B cell (primary cell): ENCODE measurements around the gene MIAT. TPM values are rescaled to one million over a fixed set of nuclear protein-coding genes. Genes with fewer than 3 reads are reported as not detected.

Experiments
- ATAC-seq: fragments of 200-7000 bp; cut with Tn5 transposase; one replicate; pipeline ENCODE4 v1.10.0; 2021; ENCODE audit warnings: low read depth, mild to moderate bottlenecking, moderate number of reproducible peaks, moderate library complexity
- CTCF ChIA-PET: fragments of 350-600 bp; sonication (Branson Sonifier 250); formaldehyde crosslinking; loops from one replicate; lab custom pipeline; 2021; ENCODE audit warnings: antibody characterized with exemption, inconsistent platforms; lab: Charles Lee
- POLR2A ChIA-PET: fragments of 350-600 bp; sonication (Branson Sonifier 250); formaldehyde crosslinking; loops from one replicate; lab custom pipeline; 2021; ENCODE audit warnings: antibody characterized with exemption; lab: Charles Lee
- DNase-seq: peaks from one replicate; pipeline ENCODE4 v3.0.0; 2013
- H2AFZ ChIP-seq: 2 replicates; pipeline ENCODE4 v1.6.1; 2012; ENCODE audit warnings: mild to moderate bottlenecking, low read depth, low read length; ENCODE audit not compliant: insufficient read depth, poor library complexity, severe bottlenecking
- H3K27ac ChIP-seq, 2 donors: 1 replicate in 1 of 2; 2 replicates in 1 of 2; pipeline ENCODE4 v1.5.1; 2012 to 2013; ENCODE audit warnings: low read length in 2 of 2, mild to moderate bottlenecking in 2 of 2, moderate library complexity in 1 of 2
- H3K27me3 ChIP-seq, 4 experiments: fragments of 200-600 bp in 1 of 4; sonication (generic) in 1 of 4; replicated peaks in 1 of 4; 1 replicate in 2 of 4; 2 replicates in 2 of 4; pipeline versions ENCODE4 v1.6.1 to v1.7.0; 2013 to 2016; ENCODE audit warnings: low read length in 3 of 4, mild to moderate bottlenecking in 2 of 4, mixed read lengths in 1 of 4, moderate library complexity in 1 of 4; ENCODE audit not compliant: insufficient read depth in 4 of 4, control insufficient read depth in 3 of 4; ENCODE audit errors: control extremely low read depth in 1 of 4
- H3K36me3 ChIP-seq, 2 experiments: replicated peaks in 1 of 2; 1 replicate in 1 of 2; 2 replicates in 1 of 2; pipeline versions ENCODE4 v1.6.1 to v1.7.1; 2013; ENCODE audit warnings: low read length in 1 of 2; ENCODE audit not compliant: insufficient read depth in 2 of 2, control insufficient read depth in 1 of 2; ENCODE audit errors: control extremely low read depth in 1 of 2, extremely low read depth in 1 of 2
- H3K4me1 ChIP-seq, 2 donors: fragments of 200-600 bp in 1 of 2; sonication (generic) in 1 of 2; 1 replicate in 1 of 2; 2 replicates in 1 of 2; pipeline versions ENCODE4 v1.5.1 to v1.6.1; 2013 to 2017; ENCODE audit warnings: low read length in 2 of 2; ENCODE audit not compliant: control insufficient read depth in 2 of 2, insufficient read depth in 2 of 2
- H3K4me2 ChIP-seq: replicated peaks from 2 replicates; pipeline ENCODE3; 2012; ENCODE audit warnings: mild to moderate bottlenecking, low read depth, low read length; ENCODE audit not compliant: poor library complexity, severe bottlenecking
- H3K4me3 ChIP-seq, 5 experiments: fragments of 200-600 bp in 1 of 5; sonication (generic) in 1 of 5; 1 replicate in 3 of 5; 2 replicates in 2 of 5; pipeline versions ENCODE4 v1.5.1 to v1.7.0; 2011 to 2016; ENCODE audit warnings: low read length in 4 of 5, mild to moderate bottlenecking in 4 of 5, low read depth in 2 of 5, control low read depth in 1 of 5, moderate library complexity in 1 of 5; ENCODE audit not compliant: insufficient read depth in 1 of 5; ENCODE audit errors: control extremely low read depth in 1 of 5, extremely low read depth in 1 of 5
- H3K79me2 ChIP-seq: fragments of 200-600 bp; sonication (generic); one replicate; pipeline ENCODE4 v1.6.0; 2016; ENCODE audit warnings: low read length; ENCODE audit not compliant: control insufficient read depth, insufficient read depth
- H3K9ac ChIP-seq: fragments of 200-600 bp; sonication (generic); 2 replicates; pipeline ENCODE4 v1.6.1; 2017; ENCODE audit warnings: mild to moderate bottlenecking, low read length, moderate library complexity
- H3K9me3 ChIP-seq, 3 donors: one replicate each; pipeline versions ENCODE4 v1.6.1 to v1.7.1; 2013; ENCODE audit warnings: low read length in 2 of 3; ENCODE audit not compliant: control insufficient read depth in 2 of 3, insufficient read depth in 1 of 3; ENCODE audit errors: control extremely low read depth in 1 of 3
- H4K20me1 ChIP-seq: 2 replicates; pipeline ENCODE4 v1.6.0; 2012; ENCODE audit warnings: mild to moderate bottlenecking, low read length; ENCODE audit not compliant: insufficient read depth, control insufficient read depth, poor library complexity, severe bottlenecking
- H3K27ac Mint-ChIP-seq: one replicate; pipeline ENCODE4 v1.8.0; 2021; ENCODE audit warnings: mixed read lengths
- H3K27me3 Mint-ChIP-seq: one replicate; pipeline ENCODE4 v1.8.0; 2021; ENCODE audit warnings: mixed read lengths
- H3K4me1 Mint-ChIP-seq: one replicate; pipeline ENCODE4 v1.8.0; 2021; ENCODE audit warnings: mixed read lengths
- H3K4me3 Mint-ChIP-seq: one replicate; pipeline ENCODE4 v1.8.0; 2021; ENCODE audit warnings: mixed read lengths
- H3K9me3 Mint-ChIP-seq: one replicate; pipeline ENCODE4 v1.8.0; 2022; ENCODE audit warnings: mixed read lengths; ENCODE audit not compliant: insufficient read depth
- EZH2 ChIP-seq: IDR thresholded peaks from 2 replicates; pipeline ENCODE4 v1.6.1; 2012; ENCODE audit warnings: borderline replicate concordance, low read depth, mild to moderate bottlenecking, moderate library complexity, low read length; ENCODE audit not compliant: insufficient read depth, poor library complexity, severe bottlenecking
- WGBS: methylation state at CpG from one replicate; pipeline ENCODE4 v1.1.5; 2013; ENCODE audit warnings: missing lambda C conversion rate; ENCODE audit not compliant: insufficient coverage; 5-methylcytosine and 5-hydroxymethylcytosine counted together
- intact Hi-C: fragments of 100-400 bp; cut with micrococcal nuclease; formaldehyde crosslinking; loops from one replicate; pipeline ENCODE4 v1.10.0; 2022
- polyA plus RNA-seq: library from polyadenylated mRNA; depleted of rRNA; stranded (reverse); fragments of >200 nt; gene quantifications from 2 replicates; pipeline ENCODE4 v1.2.3, GENCODE V29; 2012
- total RNA-seq, 2 donors: library from RNA; stranded (reverse); fragments of 120-200 nt in 1 of 2; gene quantifications; 1 replicate in 1 of 2; 2 replicates in 1 of 2; pipeline versions ENCODE4 v1.2.3 to v1.2.4, GENCODE V29; 2013 to 2022
- TF ChIP-seq, protein P1 (sequence below): fragments of 200-600 bp; IDR thresholded peaks from one replicate; pipeline ENCODE4 v1.8.0; 2022; ENCODE audit warnings: antibody characterized with exemption, mild to moderate bottlenecking

The MIAT gene
- total and polyA plus RNA-seq, 2 donors (not counting 1 experiment from before 2014, with no cell fraction given) = 14.8 to 18.4 TPM

DNA sequence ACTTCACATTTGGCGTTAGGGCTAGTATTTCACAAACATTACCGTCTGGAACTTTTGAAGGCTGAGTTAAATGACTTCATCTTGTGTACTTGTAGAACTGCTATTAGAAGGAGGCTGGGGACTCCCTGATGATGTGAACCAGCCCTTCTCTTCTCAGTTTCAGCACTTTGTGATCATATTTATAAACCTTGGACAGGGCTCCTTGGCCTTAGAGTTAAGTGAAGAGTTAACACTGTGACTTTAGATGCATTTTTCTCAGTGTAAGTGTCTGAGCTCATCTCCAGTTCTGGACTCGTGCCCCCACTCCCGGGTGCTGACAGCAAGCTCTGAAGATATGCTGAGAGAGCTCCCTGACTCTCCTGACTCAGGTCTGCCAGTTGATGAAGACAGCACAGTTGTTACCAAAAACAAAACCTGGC lies 8.4 kb downstream of the MIAT start:
- H3K27ac Mint-ChIP-seq = peak overlapping the region; percentile 27
- Histone ChIP-seq H3K4me3 (no peak overlapping the region), H3K9me3 (no peaks in the 10 kb centered on the region), H4K20me1 (no peaks in the 10 kb centered on the region), H2AFZ (no peak overlapping the region), H3K27me3 (no peaks in the 10 kb centered on the region), H3K27ac (no peak overlapping the region), H3K4me2 (peak overlapping the region; percentile 45), H3K4me1 (peaks cover 33 to 64% of the 10 kb centered on the region in 2 donors), H3K79me2 (no peaks in the 10 kb centered on the region), H3K36me3 (no peaks in the 10 kb centered on the region), H3K9ac (no peak overlapping the region)
- intact Hi-C loops = loop anchor here (1.0 kb wide), 1 partner anchor 302 kb away; no protein-coding TSS in a partner anchor
- H3K4me3 Mint-ChIP-seq = peak overlapping the region; percentile 50
- ChIA-PET CTCF (interaction anchor here (0.7 to 3.4 kb wide), 13 partner anchors 8 to 1122 kb away, joined by 3 to 21 read pairs (median 3); no protein-coding TSS in a partner anchor), POLR2A (no interaction called here)
- H3K4me1 Mint-ChIP-seq = peaks cover 66% of the 10 kb centered on the region
- no peaks in the 10 kb centered on the region for H3K9me3 Mint-ChIP-seq
- ATAC-seq (no peak), DNase-seq (no peak)
- TF ChIP-seq, protein P1, sequence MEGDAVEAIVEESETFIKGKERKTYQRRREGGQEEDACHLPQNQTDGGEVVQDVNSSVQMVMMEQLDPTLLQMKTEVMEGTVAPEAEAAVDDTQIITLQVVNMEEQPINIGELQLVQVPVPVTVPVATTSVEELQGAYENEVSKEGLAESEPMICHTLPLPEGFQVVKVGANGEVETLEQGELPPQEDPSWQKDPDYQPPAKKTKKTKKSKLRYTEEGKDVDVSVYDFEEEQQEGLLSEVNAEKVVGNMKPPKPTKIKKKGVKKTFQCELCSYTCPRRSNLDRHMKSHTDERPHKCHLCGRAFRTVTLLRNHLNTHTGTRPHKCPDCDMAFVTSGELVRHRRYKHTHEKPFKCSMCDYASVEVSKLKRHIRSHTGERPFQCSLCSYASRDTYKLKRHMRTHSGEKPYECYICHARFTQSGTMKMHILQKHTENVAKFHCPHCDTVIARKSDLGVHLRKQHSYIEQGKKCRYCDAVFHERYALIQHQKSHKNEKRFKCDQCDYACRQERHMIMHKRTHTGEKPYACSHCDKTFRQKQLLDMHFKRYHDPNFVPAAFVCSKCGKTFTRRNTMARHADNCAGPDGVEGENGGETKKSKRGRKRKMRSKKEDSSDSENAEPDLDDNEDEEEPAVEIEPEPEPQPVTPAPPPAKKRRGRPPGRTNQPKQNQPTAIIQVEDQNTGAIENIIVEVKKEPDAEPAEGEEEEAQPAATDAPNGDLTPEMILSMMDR = peak; percentile 19
- TF ChIP-seq EZH2 = no peak
- no peaks in the 10 kb centered on the region for H3K27me3 Mint-ChIP-seq
- 76% methylated on average over 2 of the region's 4 CpGs for WGBS

DNA sequence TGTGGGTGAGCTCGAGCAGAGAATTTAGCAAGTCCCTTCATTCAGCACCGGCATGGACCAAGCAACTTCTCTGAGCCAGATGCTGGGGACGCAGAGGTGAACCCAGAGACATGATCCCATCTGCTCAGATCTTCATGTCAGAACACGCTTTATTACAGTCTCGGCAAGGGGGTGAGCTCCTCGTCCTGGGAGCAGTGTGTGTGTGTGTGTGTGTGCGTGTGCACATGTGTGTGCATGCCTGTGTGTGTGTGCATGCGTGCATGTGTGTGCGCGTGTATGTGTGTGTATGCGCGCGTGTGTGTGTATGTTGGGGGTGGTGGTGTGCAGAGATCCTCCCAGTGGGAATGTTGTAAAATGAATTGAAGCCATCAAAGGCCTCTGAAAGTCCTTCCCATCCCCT lies 9.8 kb downstream of the MIAT start:
- no peak overlapping the region for H3K4me3 Mint-ChIP-seq
- H3K4me1 ChIP-seq = peaks cover 46 to 77% of the 10 kb centered on the region in 2 donors
- H3K4me1 Mint-ChIP-seq = peaks cover 79% of the 10 kb centered on the region

More for the DNA sequence above, 9.8 kb downstream of the MIAT start:
- H3K9ac ChIP-seq = no peak overlapping the region
- peak overlapping the region; percentile 21 for H3K4me2 ChIP-seq
- TF ChIP-seq, protein P1 = no peak
- TF ChIP-seq EZH2 = no peak
- peak overlapping the region; percentile 47 for H3K27ac Mint-ChIP-seq
- H4K20me1 ChIP-seq = no peaks in the 10 kb centered on the region
- DNase-seq (no peak), ATAC-seq (no peak)
- peaks cover 0 to 3% (median 0%) of the 10 kb centered on the region in 3 donors for H3K9me3 ChIP-seq
- H3K27me3 ChIP-seq = no peaks in the 10 kb centered on the region
- intact Hi-C loops = no loop called here
- no peak overlapping the region for H3K4me3 ChIP-seq
- 92% methylated on average over 8 of the region's 13 CpGs for WGBS
- ChIA-PET POLR2A (interaction anchor here (0.6 to 0.7 kb wide), 2 partner anchors 24 to 164 kb away, joined by 3 to 6 read pairs; no protein-coding TSS in a partner anchor), CTCF (interaction anchor here (1.3 to 3.4 kb wide), 3 partner anchors 9 to 164 kb away, joined by 3 to 21 read pairs (median 4); no protein-coding TSS in a partner anchor)
- no peaks in the 10 kb centered on the region for H3K9me3 Mint-ChIP-seq
- H3K79me2 ChIP-seq = no peaks in the 10 kb centered on the region
- H3K27ac ChIP-seq = no peak overlapping the region
- H3K36me3 ChIP-seq = no peaks in the 10 kb centered on the region
- no peaks in the 10 kb centered on the region for H3K27me3 Mint-ChIP-seq
- H2AFZ ChIP-seq = no peak overlapping the region
